ENCODE measurements around the gene PWP2.

- TF ChIP-seq EP300 (IDR thresholded peaks at IDR 0.05): no peak
- no peak for TF ChIP-seq CTCF (IDR thresholded peaks at IDR 0.05)
Measured at GRCh38 chr21:44063151-44063912, 43.9 kb upstream of the PWP2 start.
